ENCODE results near the gene HEXB.

Gene HEXB

GRCh38 chr5:74665816-74666215 lies 19.2 kb upstream of the HEXB start:
- TF ChIP-seq EZH2phosphoT487 (IDR thresholded peaks at IDR 0.05; ENCODE audit: low read length) (no peak), EZH2 (optimal IDR thresholded peaks at IDR 0.05; ENCODE audit: low read depth, low read length) (no peak), CTCF (IDR thresholded peaks at IDR 0.05; ENCODE audit: low read length) (no peak)
- Histone ChIP-seq H3K9me2 (replicated peaks; ENCODE audit: insufficient read depth, low read length) (no peaks in the 10 kb centered on the region), H3K27ac (ENCODE audit: low read length) (no peak overlapping the region), H3K79me2 (ENCODE audit: low read length) (no peaks in the 10 kb centered on the region), H3F3A (ENCODE audit: insufficient read depth, low read length) (no peaks in the 10 kb centered on the region), H3K27me3 (replicated peaks; ENCODE audit: insufficient read depth, low read length) (no peaks in the 10 kb centered on the region), H3K4me1 (ENCODE audit: low read length) (no peaks in the 10 kb centered on the region), H3K4me2 (ENCODE audit: low read depth, low read length) (no peak overlapping the region), H3K9ac (ENCODE audit: low read length) (no peak overlapping the region), H3K4me3 (ENCODE audit: low read length) (no peak overlapping the region), H3K36me3 (replicated peaks; ENCODE audit: insufficient read depth, low read length) (no peaks in the 10 kb centered on the region), H2AFZ (ENCODE audit: low read length) (no peak overlapping the region), H4K20me1 (ENCODE audit: insufficient read depth, low read length) (no peaks in the 10 kb centered on the region), H3K9me3 (replicated peaks; ENCODE audit: insufficient read depth, low read length) (no peaks in the 10 kb centered on the region)
- DNase-seq: no peak

GRCh38 chr5:74667396-74667795 lies 17.6 kb upstream of the HEXB start:
- no peak overlapping the region for H3K4me3 ChIP-seq (ENCODE audit: low read length)

DNA sequence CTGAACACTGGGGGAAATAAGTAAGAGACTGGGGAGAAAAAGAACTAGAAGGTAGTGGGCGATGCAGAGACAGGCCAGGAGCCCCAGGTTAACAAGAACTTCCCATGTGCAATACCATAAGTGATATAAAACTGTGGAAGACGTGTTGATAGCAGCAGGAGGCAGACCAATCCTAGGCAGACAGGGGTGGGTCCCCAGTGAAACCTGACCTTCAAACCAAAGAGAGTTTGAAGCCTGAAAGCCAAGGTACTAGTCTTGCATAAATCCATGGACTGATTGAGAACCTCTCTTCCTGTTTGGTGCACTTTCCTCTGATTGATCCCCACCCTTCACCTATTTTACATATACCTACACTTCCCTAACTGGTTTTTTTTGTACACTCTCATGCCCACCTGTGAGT lies 15.2 kb upstream of the HEXB start:
- Histone ChIP-seq H3F3A (ENCODE audit: insufficient read depth, low read length) (no peaks in the 10 kb centered on the region), H2AFZ (ENCODE audit: low read length) (no peak overlapping the region)

More at GRCh38 chr5:74667396-74667795, 17.6 kb upstream of the HEXB start:
- Histone ChIP-seq H3K4me1 (ENCODE audit: low read length) (no peaks in the 10 kb centered on the region), H3K9me3 (replicated peaks; ENCODE audit: insufficient read depth, low read length) (no peaks in the 10 kb centered on the region), H3K27me3 (replicated peaks; ENCODE audit: insufficient read depth, low read length) (no peaks in the 10 kb centered on the region), H3K36me3 (replicated peaks; ENCODE audit: insufficient read depth, low read length) (no peaks in the 10 kb centered on the region), H4K20me1 (ENCODE audit: insufficient read depth, low read length) (no peaks in the 10 kb centered on the region), H3K9ac (ENCODE audit: low read length) (no peak overlapping the region), H2AFZ (ENCODE audit: low read length) (no peak overlapping the region), H3K9me2 (replicated peaks; ENCODE audit: insufficient read depth, low read length) (no peaks in the 10 kb centered on the region), H3K4me2 (ENCODE audit: low read depth, low read length) (no peak overlapping the region), H3K27ac (ENCODE audit: low read length) (no peak overlapping the region), H3K79me2 (ENCODE audit: low read length) (no peaks in the 10 kb centered on the region), H3F3A (ENCODE audit: insufficient read depth, low read length) (no peaks in the 10 kb centered on the region)
- no peak for DNase-seq
- TF ChIP-seq CTCF (IDR thresholded peaks at IDR 0.05; ENCODE audit: low read length) (no peak), EZH2phosphoT487 (IDR thresholded peaks at IDR 0.05; ENCODE audit: low read length) (no peak), EZH2 (optimal IDR thresholded peaks at IDR 0.05; ENCODE audit: low read depth, low read length) (no peak)

More for the DNA sequence above, 15.2 kb upstream of the HEXB start:
- Histone ChIP-seq H3K79me2 (ENCODE audit: low read length) (no peaks in the 10 kb centered on the region), H3K27me3 (replicated peaks; ENCODE audit: insufficient read depth, low read length) (no peaks in the 10 kb centered on the region), H3K9me2 (replicated peaks; ENCODE audit: insufficient read depth, low read length) (no peaks in the 10 kb centered on the region), H3K4me3 (ENCODE audit: low read length) (no peak overlapping the region), H3K9ac (ENCODE audit: low read length) (no peak overlapping the region), H4K20me1 (ENCODE audit: insufficient read depth, low read length) (no peaks in the 10 kb centered on the region), H3K4me2 (ENCODE audit: low read depth, low read length) (no peak overlapping the region), H3K27ac (ENCODE audit: low read length) (no peak overlapping the region), H3K9me3 (replicated peaks; ENCODE audit: insufficient read depth, low read length) (no peaks in the 10 kb centered on the region), H3K4me1 (ENCODE audit: low read length) (no peaks in the 10 kb centered on the region), H3K36me3 (replicated peaks; ENCODE audit: insufficient read depth, low read length) (no peaks in the 10 kb centered on the region)
- no peak for DNase-seq
- no peak for TF ChIP-seq EZH2phosphoT487 (IDR thresholded peaks at IDR 0.05; ENCODE audit: low read length)
- no peak for TF ChIP-seq CTCF (IDR thresholded peaks at IDR 0.05; ENCODE audit: low read length)
- no peak for TF ChIP-seq EZH2 (optimal IDR thresholded peaks at IDR 0.05; ENCODE audit: low read depth, low read length)
